ENCODE measurements around the gene SGPL1.

The SGPL1 gene

GRCh38 chr10:70884741-70885140, 69.0 kb downstream of the SGPL1 start:
- Mint-ChIP-seq H3K27ac (no peak overlapping the region), H3K9me3 (no peaks in the 10 kb centered on the region), H3K4me1 (ENCODE audit: low read depth) (peaks cover 27% of the 10 kb centered on the region), H3K36me3 (ENCODE audit: low read depth) (peaks cover 70% of the 10 kb centered on the region), H3K4me3 (no peak overlapping the region), H3K27me3 (no peaks in the 10 kb centered on the region)
- intact Hi-C loops (cut with micrococcal nuclease): loop anchor here (5.0 kb wide), 1 partner anchor 332 kb away; no protein-coding TSS in a partner anchor

GRCh38 chr10:70885481-70885880, 69.7 kb downstream of the SGPL1 start:
- H3K27ac Mint-ChIP-seq: no peak overlapping the region
- no peaks in the 10 kb centered on the region for H3K27me3 Mint-ChIP-seq
- peaks cover 23% of the 10 kb centered on the region for H3K4me1 Mint-ChIP-seq (ENCODE audit: low read depth)
- no peak overlapping the region for H3K4me3 Mint-ChIP-seq
- peaks cover 63% of the 10 kb centered on the region for H3K36me3 Mint-ChIP-seq (ENCODE audit: low read depth)
- intact Hi-C loops (cut with micrococcal nuclease): no loop called here
- no peaks in the 10 kb centered on the region for H3K9me3 Mint-ChIP-seq

- Mint-ChIP-seq H3K27me3 (no peaks in the 10 kb centered on the region), H3K27ac (peak overlapping the region; percentile 59)
- intact Hi-C loops (cut with micrococcal nuclease): no loop called here
Measured at GRCh38 chr10:70885931-70886903, 70.5 kb downstream of the SGPL1 start.

GRCh38 chr10:70886921-70887665, 71.3 kb downstream of the SGPL1 start:
- Mint-ChIP-seq H3K4me1 (ENCODE audit: low read depth) (peaks cover 23% of the 10 kb centered on the region), H3K4me3 (peak overlapping the region; percentile 74), H3K27ac (peak overlapping the region; percentile 75), H3K27me3 (no peaks in the 10 kb centered on the region), H3K9me3 (no peaks in the 10 kb centered on the region), H3K36me3 (ENCODE audit: low read depth) (peaks cover 47% of the 10 kb centered on the region)
- intact Hi-C loops (cut with micrococcal nuclease): no loop called here

More at GRCh38 chr10:70885931-70886903, 70.5 kb downstream of the SGPL1 start:
- Mint-ChIP-seq H3K4me3 (peak overlapping the region; percentile 23), H3K36me3 (ENCODE audit: low read depth) (peaks cover 56% of the 10 kb centered on the region), H3K4me1 (ENCODE audit: low read depth) (peaks cover 23% of the 10 kb centered on the region), H3K9me3 (no peaks in the 10 kb centered on the region)

- peak within 1 kb of the TSS; percentile 74 for H3K4me3 Mint-ChIP-seq
- peaks cover 37% of the 10 kb centered on the region for H3K36me3 Mint-ChIP-seq (ENCODE audit: low read depth)
- no peaks in the 10 kb centered on the region for H3K9me3 Mint-ChIP-seq
- H3K27me3 Mint-ChIP-seq: no peaks in the 10 kb centered on the region
- H3K27ac Mint-ChIP-seq: peak within 1 kb of the TSS; percentile 75
- intact Hi-C loops (cut with micrococcal nuclease): no loop called here
- peaks cover 23% of the 10 kb centered on the region for H3K4me1 Mint-ChIP-seq (ENCODE audit: low read depth)
Measured at GRCh38 chr10:70887804-70888800, 72.4 kb downstream of the SGPL1 start, which contains the start of gene PCBD1. Gene PCBD1 (minus strand): TSS chr10:70888565. CDS start chr10:70888533, 32 bp downstream.

- peaks cover 23% of the 10 kb centered on the region for H3K4me1 Mint-ChIP-seq (ENCODE audit: low read depth)
- intact Hi-C loops (cut with micrococcal nuclease): no loop called here
- no peak overlapping the region for H3K4me3 Mint-ChIP-seq
- H3K27ac Mint-ChIP-seq: no peak overlapping the region
- peaks cover 1% of the 10 kb centered on the region for H3K27me3 Mint-ChIP-seq
- peaks cover 25% of the 10 kb centered on the region for H3K36me3 Mint-ChIP-seq (ENCODE audit: low read depth)
- no peaks in the 10 kb centered on the region for H3K9me3 Mint-ChIP-seq
Measured at GRCh38 chr10:70889291-70889690, 73.5 kb downstream of the SGPL1 start.

- intact Hi-C loops (cut with micrococcal nuclease): no loop called here
- Mint-ChIP-seq H3K36me3 (ENCODE audit: low read depth) (peaks cover 8% of the 10 kb centered on the region), H3K27me3 (peaks cover 3% of the 10 kb centered on the region), H3K9me3 (no peaks in the 10 kb centered on the region), H3K4me1 (ENCODE audit: low read depth) (peaks cover 20% of the 10 kb centered on the region), H3K27ac (no peak overlapping the region), H3K4me3 (no peak overlapping the region)
Measured at GRCh38 chr10:70890917-70891431, 75.2 kb downstream of the SGPL1 start.

- Mint-ChIP-seq H3K9me3 (no peaks in the 10 kb centered on the region), H3K36me3 (ENCODE audit: low read depth) (peaks cover 1% of the 10 kb centered on the region), H3K4me3 (no peak overlapping the region), H3K27ac (no peak overlapping the region), H3K4me1 (ENCODE audit: low read depth) (peaks cover 13% of the 10 kb centered on the region), H3K27me3 (peaks cover 3% of the 10 kb centered on the region)
- intact Hi-C loops (cut with micrococcal nuclease): no loop called here
Measured at GRCh38 chr10:70891627-70892026, 75.9 kb downstream of the SGPL1 start.

- Mint-ChIP-seq H3K27ac (no peak overlapping the region), H3K4me3 (no peak overlapping the region), H3K27me3 (peaks cover 3% of the 10 kb centered on the region), H3K4me1 (ENCODE audit: low read depth) (peaks cover 3% of the 10 kb centered on the region), H3K9me3 (no peaks in the 10 kb centered on the region), H3K36me3 (ENCODE audit: low read depth) (no peaks in the 10 kb centered on the region)
- intact Hi-C loops (cut with micrococcal nuclease): no loop called here
Measured at GRCh38 chr10:70892631-70893030, 76.9 kb downstream of the SGPL1 start.

- no peaks in the 10 kb centered on the region for H3K4me1 Mint-ChIP-seq (ENCODE audit: low read depth)
- intact Hi-C loops (cut with micrococcal nuclease): no loop called here
- no peak overlapping the region for H3K4me3 Mint-ChIP-seq
- no peaks in the 10 kb centered on the region for H3K36me3 Mint-ChIP-seq (ENCODE audit: low read depth)
- H3K9me3 Mint-ChIP-seq: no peaks in the 10 kb centered on the region
- H3K27ac Mint-ChIP-seq: no peak overlapping the region
- H3K27me3 Mint-ChIP-seq: peaks cover 3% of the 10 kb centered on the region
Measured at GRCh38 chr10:70893227-70894006, 77.7 kb downstream of the SGPL1 start.

- H3K27ac Mint-ChIP-seq: no peak overlapping the region
- intact Hi-C loops (cut with micrococcal nuclease): no loop called here
Measured at GRCh38 chr10:70894416-70894815, 78.7 kb downstream of the SGPL1 start.

GRCh38 chr10:70896551-70896950, 80.8 kb downstream of the SGPL1 start:
- Mint-ChIP-seq H3K27ac (no peak overlapping the region), H3K36me3 (ENCODE audit: low read depth) (no peaks in the 10 kb centered on the region), H3K9me3 (no peaks in the 10 kb centered on the region), H3K4me1 (ENCODE audit: low read depth) (no peaks in the 10 kb centered on the region), H3K4me3 (no peak overlapping the region), H3K27me3 (peaks cover 8% of the 10 kb centered on the region)
- intact Hi-C loops (cut with micrococcal nuclease): no loop called here

More at GRCh38 chr10:70894416-70894815, 78.7 kb downstream of the SGPL1 start:
- H3K9me3 Mint-ChIP-seq: no peaks in the 10 kb centered on the region
- no peaks in the 10 kb centered on the region for H3K36me3 Mint-ChIP-seq (ENCODE audit: low read depth)
- no peaks in the 10 kb centered on the region for H3K4me1 Mint-ChIP-seq (ENCODE audit: low read depth)
- H3K27me3 Mint-ChIP-seq: peaks cover 3% of the 10 kb centered on the region
- H3K4me3 Mint-ChIP-seq: no peak overlapping the region
